ENCODE data around the gene NOSTRIN.
A peak's percentile ranks its signal among the peaks of the same experiment; 100 is the strongest.
"Not testable (repeated sequence)": the region's sequence is repeated elsewhere in the genome, so short reads cannot be mapped to it uniquely, and the experiment has no call there.

Gene NOSTRIN

DNA sequence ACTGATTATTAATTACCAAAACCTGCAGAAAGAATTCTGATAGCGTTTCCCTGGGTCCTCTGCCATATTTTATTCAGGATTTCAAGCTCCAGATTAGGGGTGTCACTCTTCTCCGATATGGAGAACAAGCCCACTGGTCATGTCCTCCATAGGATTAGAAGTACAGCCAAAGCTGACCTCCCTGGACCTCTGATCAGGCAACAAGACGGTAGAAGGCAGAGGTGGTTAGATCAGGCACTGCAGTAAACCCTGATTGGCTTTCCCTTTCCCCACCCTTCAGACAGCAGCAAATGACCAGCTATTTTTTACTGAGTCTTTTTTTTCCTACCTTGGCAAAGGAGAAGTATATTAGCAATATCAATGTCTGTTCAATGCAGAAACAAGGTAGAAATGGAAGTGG lies 50.0 kb downstream of the NOSTRIN start:
- Mint-ChIP-seq H3K9me3 (no peaks in the 10 kb centered on the region), H3K27me3 (no peaks in the 10 kb centered on the region), H3K27ac (no peak overlapping the region), H3K4me1 (ENCODE audit: low read depth in 2 of 2) (no peaks in the 10 kb centered on the region), H3K4me3 (no peak overlapping the region), H3K36me3 (ENCODE audit: insufficient read depth) (no peaks in the 10 kb centered on the region)
- DNase-seq, result no peak
- no peak for ATAC-seq (replicated peaks)

GRCh38 chr2:168853471-168853870 lies 51.0 kb downstream of the NOSTRIN start:
- H3K27me3 Mint-ChIP-seq, result no peaks in the 10 kb centered on the region
- no peak overlapping the region for H3K4me3 Mint-ChIP-seq
- no peak for ATAC-seq (replicated peaks)
- no peaks in the 10 kb centered on the region for H3K36me3 Mint-ChIP-seq (ENCODE audit: insufficient read depth)
- no peaks in the 10 kb centered on the region for H3K9me3 Mint-ChIP-seq
- H3K4me1 Mint-ChIP-seq (ENCODE audit: low read depth in 2 of 2), result no peaks in the 10 kb centered on the region
- no peak for DNase-seq
- H3K27ac Mint-ChIP-seq, result no peak overlapping the region

DNA sequence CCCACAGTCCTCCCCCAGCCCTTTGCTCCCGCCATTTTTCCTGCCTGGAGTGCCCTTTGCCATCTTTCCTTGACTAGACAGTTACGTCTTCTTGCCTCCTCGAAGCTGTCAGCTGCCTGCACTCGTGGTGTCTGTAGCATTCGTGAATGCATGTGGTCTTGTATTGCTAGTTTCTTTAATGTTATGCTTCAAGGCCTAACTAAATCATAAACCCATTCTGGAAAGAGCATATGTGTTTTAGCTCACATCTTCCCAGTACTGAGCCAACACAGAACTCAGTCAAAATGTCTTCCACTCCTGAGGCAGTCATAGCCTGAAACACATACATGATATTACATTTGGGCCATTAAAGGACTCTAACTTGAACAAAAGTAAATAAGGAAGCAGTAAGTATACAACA lies 52.2 kb downstream of the NOSTRIN start:
- Mint-ChIP-seq H3K27ac (no peak overlapping the region), H3K4me3 (no peak overlapping the region), H3K36me3 (ENCODE audit: insufficient read depth) (no peaks in the 10 kb centered on the region), H3K9me3 (no peaks in the 10 kb centered on the region), H3K4me1 (ENCODE audit: low read depth in 2 of 2) (no peaks in the 10 kb centered on the region), H3K27me3 (no peaks in the 10 kb centered on the region)
- ATAC-seq (replicated peaks) (no peak), DNase-seq (no peak)

- no peaks in the 10 kb centered on the region for H3K27me3 Mint-ChIP-seq
- H3K36me3 Mint-ChIP-seq (ENCODE audit: insufficient read depth), result no peaks in the 10 kb centered on the region
- no peaks in the 10 kb centered on the region for H3K4me1 Mint-ChIP-seq (ENCODE audit: low read depth in 2 of 2)
- no peaks in the 10 kb centered on the region for H3K9me3 Mint-ChIP-seq
- DNase-seq, result no peak
- no peak for ATAC-seq (replicated peaks)
- no peak overlapping the region for H3K4me3 Mint-ChIP-seq
- H3K27ac Mint-ChIP-seq, result no peak overlapping the region
Measured at GRCh38 chr2:168855601-168856000, 53.2 kb downstream of the NOSTRIN start.

DNA sequence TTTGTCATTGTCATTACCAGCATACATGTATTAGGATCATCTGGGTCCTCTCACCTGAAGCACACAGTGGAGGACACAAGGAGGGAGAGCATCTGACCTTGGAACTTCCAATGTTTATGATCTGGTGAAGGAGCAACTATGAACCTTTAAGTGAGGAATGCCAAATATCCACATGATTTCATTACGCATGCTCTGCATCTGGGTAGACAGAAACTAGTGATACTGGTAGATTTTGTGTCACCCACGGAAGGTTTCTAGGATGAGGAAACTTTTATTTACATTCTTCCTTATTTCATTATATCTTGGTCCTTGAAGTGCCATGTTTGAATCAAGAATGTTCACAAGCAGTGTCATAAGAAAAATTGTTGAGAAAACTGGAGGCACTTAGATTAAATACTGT lies 55.7 kb downstream of the NOSTRIN start:
- ATAC-seq (replicated peaks), result no peak
- DNase-seq, result no peak
- no peak overlapping the region for H3K4me3 Mint-ChIP-seq
- H3K27ac Mint-ChIP-seq, result no peak overlapping the region
- no peaks in the 10 kb centered on the region for H3K9me3 Mint-ChIP-seq
- no peaks in the 10 kb centered on the region for H3K27me3 Mint-ChIP-seq
- no peaks in the 10 kb centered on the region for H3K36me3 Mint-ChIP-seq (ENCODE audit: insufficient read depth)
- H3K4me1 Mint-ChIP-seq (ENCODE audit: low read depth in 2 of 2), result no peaks in the 10 kb centered on the region

- not testable (repeated sequence) for H3K4me3 Mint-ChIP-seq
Measured at GRCh38 chr2:168867164-168867563, 64.7 kb downstream of the NOSTRIN start.

GRCh38 chr2:168870369-168870768 lies 67.9 kb downstream of the NOSTRIN start:
- not testable (repeated sequence) for H3K27me3 Mint-ChIP-seq; DNase-seq; H3K27ac Mint-ChIP-seq; ATAC-seq (replicated peaks); H3K9me3 Mint-ChIP-seq; H3K4me1 Mint-ChIP-seq (ENCODE audit: low read depth in 2 of 2); H3K36me3 Mint-ChIP-seq (ENCODE audit: insufficient read depth); H3K4me3 Mint-ChIP-seq

More at GRCh38 chr2:168867164-168867563, 64.7 kb downstream of the NOSTRIN start:
- not testable (repeated sequence) for ATAC-seq (replicated peaks); H3K4me1 Mint-ChIP-seq (ENCODE audit: low read depth in 2 of 2); DNase-seq; H3K36me3 Mint-ChIP-seq (ENCODE audit: insufficient read depth); H3K27ac Mint-ChIP-seq; H3K27me3 Mint-ChIP-seq; H3K9me3 Mint-ChIP-seq

- not testable (repeated sequence) for H3K36me3 Mint-ChIP-seq (ENCODE audit: insufficient read depth); H3K27ac Mint-ChIP-seq; ATAC-seq (replicated peaks); H3K4me1 Mint-ChIP-seq (ENCODE audit: low read depth in 2 of 2); H3K9me3 Mint-ChIP-seq; H3K27me3 Mint-ChIP-seq; DNase-seq; H3K4me3 Mint-ChIP-seq
Measured at GRCh38 chr2:168870824-168871223, 68.4 kb downstream of the NOSTRIN start.

GRCh38 chr2:168874368-168875054 lies 72.1 kb downstream of the NOSTRIN start:
- Mint-ChIP-seq H3K9me3 (no peaks in the 10 kb centered on the region), H3K27ac (no peak overlapping the region), H3K4me1 (ENCODE audit: low read depth in 2 of 2) (peaks cover 5 to 8% of the 10 kb centered on the region in 2 donors), H3K4me3 (no peak overlapping the region), H3K27me3 (no peaks in the 10 kb centered on the region), H3K36me3 (ENCODE audit: insufficient read depth) (no peaks in the 10 kb centered on the region)
- ATAC-seq (replicated peaks) (no peak), DNase-seq (no peak)

- H3K9me3 Mint-ChIP-seq; H3K27ac Mint-ChIP-seq; DNase-seq; H3K4me3 Mint-ChIP-seq; H3K27me3 Mint-ChIP-seq; H3K36me3 Mint-ChIP-seq (ENCODE audit: insufficient read depth); ATAC-seq (replicated peaks): not testable (repeated sequence)
- H3K4me1 Mint-ChIP-seq (ENCODE audit: low read depth in 2 of 2), result peaks cover 9 to 11% of the 10 kb centered on the region in 2 donors
Measured at GRCh38 chr2:168882163-168882562, 79.7 kb downstream of the NOSTRIN start.

GRCh38 chr2:168884975-168885374 lies 82.5 kb downstream of the NOSTRIN start:
- Mint-ChIP-seq H3K27ac (no peak overlapping the region), H3K36me3 (ENCODE audit: insufficient read depth) (peaks cover under 1% of the 10 kb centered on the region), H3K4me1 (ENCODE audit: low read depth in 2 of 2) (peaks cover 4 to 11% of the 10 kb centered on the region in 2 donors), H3K4me3 (no peak overlapping the region), H3K27me3 (no peaks in the 10 kb centered on the region), H3K9me3 (no peaks in the 10 kb centered on the region)
- ATAC-seq (replicated peaks), result no peak
- no peak for DNase-seq

- H3K36me3 Mint-ChIP-seq (ENCODE audit: insufficient read depth), result peaks cover 6% of the 10 kb centered on the region
- no peaks in the 10 kb centered on the region for H3K9me3 Mint-ChIP-seq
- H3K27ac Mint-ChIP-seq, result peak overlapping the region in 1 of 2 donors; percentile 61
- peaks cover 9 to 10% of the 10 kb centered on the region in 2 donors for H3K4me1 Mint-ChIP-seq (ENCODE audit: low read depth in 2 of 2)
- H3K27me3 Mint-ChIP-seq, result peaks cover 4 to 6% of the 10 kb centered on the region in 2 donors
- no peak for ATAC-seq (replicated peaks)
- DNase-seq, result no peak
- peak overlapping the region; percentile 87 to 93 for H3K4me3 Mint-ChIP-seq
Measured at GRCh38 chr2:168889635-168890005, 87.2 kb downstream of the NOSTRIN start.

DNA sequence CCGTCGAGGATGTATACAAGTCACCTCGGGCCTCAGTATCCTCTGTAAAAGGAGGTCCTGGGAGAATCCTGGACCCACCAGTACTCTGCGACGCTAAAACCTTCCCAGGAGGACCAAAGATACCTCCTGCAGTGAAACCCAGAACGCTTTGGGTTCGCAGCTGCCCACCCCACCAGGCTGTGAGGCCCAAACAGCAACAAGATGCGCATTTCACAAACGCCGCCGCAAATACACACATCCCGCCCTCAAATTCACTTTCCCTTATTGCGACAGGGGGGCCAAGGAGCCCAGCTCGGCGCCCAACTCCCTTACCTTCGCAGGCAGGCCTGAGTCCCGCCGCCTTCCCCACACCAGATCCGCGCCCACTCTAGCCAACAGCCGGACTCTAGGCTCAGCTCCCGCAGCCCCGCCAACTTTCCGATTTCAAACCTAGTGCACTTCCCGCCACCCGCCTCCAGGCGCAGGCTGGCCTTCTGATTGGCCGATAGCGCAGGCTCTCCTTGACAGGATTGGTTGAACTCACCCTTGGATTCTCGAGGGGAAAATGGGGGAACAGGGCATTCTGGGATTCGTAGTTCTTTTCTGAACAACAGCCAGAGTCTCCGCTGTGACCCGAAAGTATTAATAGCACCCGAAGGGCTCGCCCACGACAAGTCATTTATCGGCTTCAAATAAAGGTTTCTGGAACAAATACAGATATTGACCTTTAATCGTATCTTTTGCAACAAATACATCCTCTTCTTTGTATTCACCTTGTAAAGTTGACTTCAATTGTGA lies 87.8 kb downstream of the NOSTRIN start, which contains the start of gene SPC25:
Gene SPC25, minus strand, starts transcription at position 425 of the 777 bp plus-strand sequence. CDS start 911 bp downstream, outside the sequence.
- no peaks in the 10 kb centered on the region for H3K9me3 Mint-ChIP-seq
- H3K36me3 Mint-ChIP-seq (ENCODE audit: insufficient read depth), result peaks cover 6% of the 10 kb centered on the region
- H3K4me1 Mint-ChIP-seq (ENCODE audit: low read depth in 2 of 2), result peaks cover 9 to 10% of the 10 kb centered on the region in 2 donors
- H3K27ac Mint-ChIP-seq, result peak within 1 kb of the TSS in 1 of 2 donors; percentile 61
- peak within 1 kb of the TSS; percentile 87 to 93 for H3K4me3 Mint-ChIP-seq
- ATAC-seq (replicated peaks) (peak; percentile 99), DNase-seq (peak; percentile 84 to 86 (median 85))
- H3K27me3 Mint-ChIP-seq, result peaks cover 6% of the 10 kb centered on the region in 2 donors

GRCh38 chr2:168892327-168892726 lies 89.9 kb downstream of the NOSTRIN start:
- peaks cover 9 to 10% of the 10 kb centered on the region in 2 donors for H3K4me1 Mint-ChIP-seq (ENCODE audit: low read depth in 2 of 2)
- H3K4me3 Mint-ChIP-seq, result no peak overlapping the region
- peaks cover 6% of the 10 kb centered on the region for H3K36me3 Mint-ChIP-seq (ENCODE audit: insufficient read depth)
- H3K9me3 Mint-ChIP-seq, result no peaks in the 10 kb centered on the region
- H3K27me3 Mint-ChIP-seq, result peaks cover 6 to 11% of the 10 kb centered on the region in 2 donors
- ATAC-seq (replicated peaks), result no peak
- no peak for DNase-seq
- H3K27ac Mint-ChIP-seq, result no peak overlapping the region
